ENCODE results near the gene GREB1.

DNA sequence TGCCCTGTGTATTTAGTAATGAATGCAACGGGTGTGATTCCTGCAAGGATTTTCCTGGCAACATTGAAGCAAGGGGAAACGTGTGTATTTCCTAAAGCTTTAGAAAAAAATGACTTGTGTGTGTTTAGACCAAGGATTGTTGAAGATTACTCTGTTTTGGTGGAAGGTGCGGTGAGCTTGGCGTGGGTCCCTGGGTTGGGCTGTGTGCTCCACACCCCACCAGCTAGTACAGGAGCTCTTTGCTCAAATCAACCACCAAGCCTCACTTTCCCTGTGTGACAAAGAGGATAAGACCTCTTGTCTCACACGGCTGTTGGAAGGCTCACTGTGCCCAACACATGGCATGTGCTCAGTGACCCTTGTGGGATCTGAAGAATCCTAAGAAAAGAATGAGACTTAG is 21.4 kb upstream of the GREB1 start:
- no peak for TF ChIP-seq REST (IDR thresholded peaks at IDR 0.05; ENCODE audit: low read depth)
- TF ChIP-seq EP300 (IDR thresholded peaks at IDR 0.05; ENCODE audit: borderline replicate concordance), result no peak
- no peak for TF ChIP-seq YY1 (IDR thresholded peaks at IDR 0.05; ENCODE audit: low read depth)
- TF ChIP-seq NFIC (IDR thresholded peaks at IDR 0.05), result no peak
- TF ChIP-seq CREB1 (IDR thresholded peaks at IDR 0.05; ENCODE audit: low read depth), result no peak
- no peak for TF ChIP-seq TEAD4 (IDR thresholded peaks at IDR 0.05)
- TF ChIP-seq, protein P1, sequence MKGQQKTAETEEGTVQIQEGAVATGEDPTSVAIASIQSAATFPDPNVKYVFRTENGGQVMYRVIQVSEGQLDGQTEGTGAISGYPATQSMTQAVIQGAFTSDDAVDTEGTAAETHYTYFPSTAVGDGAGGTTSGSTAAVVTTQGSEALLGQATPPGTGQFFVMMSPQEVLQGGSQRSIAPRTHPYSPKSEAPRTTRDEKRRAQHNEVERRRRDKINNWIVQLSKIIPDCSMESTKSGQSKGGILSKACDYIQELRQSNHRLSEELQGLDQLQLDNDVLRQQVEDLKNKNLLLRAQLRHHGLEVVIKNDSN (IDR thresholded peaks at IDR 0.05), result no peak
- TF ChIP-seq TAF1 (IDR thresholded peaks at IDR 0.05; ENCODE audit: low read depth), result no peak
- no peak for TF ChIP-seq RAD21 (IDR thresholded peaks at IDR 0.05; ENCODE audit: low read depth)
- TF ChIP-seq CEBPB (IDR thresholded peaks at IDR 0.05), result no peak
- no peak for TF ChIP-seq EGR1 (IDR thresholded peaks at IDR 0.05)
- TF ChIP-seq, protein P2, sequence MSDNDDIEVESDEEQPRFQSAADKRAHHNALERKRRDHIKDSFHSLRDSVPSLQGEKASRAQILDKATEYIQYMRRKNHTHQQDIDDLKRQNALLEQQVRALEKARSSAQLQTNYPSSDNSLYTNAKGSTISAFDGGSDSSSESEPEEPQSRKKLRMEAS (IDR thresholded peaks at IDR 0.05), result no peak
- no peak for TF ChIP-seq FOXM1 (IDR thresholded peaks at IDR 0.05; ENCODE audit: borderline replicate concordance, low read depth)
- no peak for TF ChIP-seq TCF12 (IDR thresholded peaks at IDR 0.05; ENCODE audit: low read depth)
